ENCODE measurements around the gene RGS9BP.
A peak's percentile ranks its signal among the peaks of the same experiment; 100 is the strongest.
"Not testable (repeated sequence)": the region's sequence is repeated elsewhere in the genome, so short reads cannot be mapped to it uniquely, and the experiment has no call there.

RGS9BP gene

GRCh38 chr19:32675720-32676185 lies at the start of gene RGS9BP:
RGS9BP (plus strand) TSS chr19:32675848; CDS start chr19:32676264, 416 bp downstream.
- peak; percentile 51 for DNase-seq

GRCh38 chr19:32626969-32627368 lies 48.7 kb upstream of the RGS9BP start:
- no peak for DNase-seq

- DNase-seq, result no peak
These were observed 47.9 kb upstream of the RGS9BP start for GRCh38 chr19:32627714-32628270.

GRCh38 chr19:32630338-32630737 lies 45.3 kb upstream of the RGS9BP start:
- no peak for DNase-seq

GRCh38 chr19:32631381-32631780 lies 44.3 kb upstream of the RGS9BP start:
- no peak for DNase-seq

GRCh38 chr19:32637480-32637879 lies 38.2 kb upstream of the RGS9BP start:
- no peak for DNase-seq

- no peak for DNase-seq
These were observed 37.0 kb upstream of the RGS9BP start for GRCh38 chr19:32638625-32639024.

- peak; percentile 74 for DNase-seq
These were observed 32.9 kb upstream of the RGS9BP start for GRCh38 chr19:32642771-32643170.

- no peak for DNase-seq
These were observed 29.1 kb upstream of the RGS9BP start for GRCh38 chr19:32646556-32646955.

GRCh38 chr19:32647361-32647760 lies 28.3 kb upstream of the RGS9BP start:
- peak; percentile 11 for DNase-seq

- no peak for DNase-seq
These were observed 25.9 kb upstream of the RGS9BP start for GRCh38 chr19:32649751-32650150.

GRCh38 chr19:32650671-32651070 lies 25.0 kb upstream of the RGS9BP start:
- no peak for DNase-seq

- DNase-seq, result no peak
These were observed 23.9 kb upstream of the RGS9BP start for GRCh38 chr19:32651729-32652140.

- not testable (repeated sequence) for DNase-seq
These were observed 23.3 kb upstream of the RGS9BP start for GRCh38 chr19:32652331-32652730.

- DNase-seq, result no peak
These were observed 22.6 kb upstream of the RGS9BP start for GRCh38 chr19:32652894-32653598.

- no peak for DNase-seq
These were observed 22.1 kb upstream of the RGS9BP start for GRCh38 chr19:32653599-32653915.

GRCh38 chr19:32656379-32656778 lies 19.3 kb upstream of the RGS9BP start:
- not testable (repeated sequence) for DNase-seq

- no peak for DNase-seq
These were observed 17.6 kb upstream of the RGS9BP start for GRCh38 chr19:32658075-32658474.

GRCh38 chr19:32658527-32658926 lies 17.1 kb upstream of the RGS9BP start:
- DNase-seq, result no peak

GRCh38 chr19:32661318-32661717 lies 14.3 kb upstream of the RGS9BP start:
- no peak for DNase-seq

GRCh38 chr19:32662186-32662585 lies 13.5 kb upstream of the RGS9BP start:
- DNase-seq, result no peak

GRCh38 chr19:32666084-32666483 lies 9.6 kb upstream of the RGS9BP start:
- DNase-seq, result no peak

- no peak for DNase-seq
These were observed 6.3 kb upstream of the RGS9BP start for GRCh38 chr19:32669310-32669709.

GRCh38 chr19:32671883-32672593 lies 3.6 kb upstream of the RGS9BP start:
- DNase-seq, result no peak

All from activated gamma-delta T cell treated with Interleukin-2 at 50 U/mL for 16 hours (primary cell).